Activated naive CD4-positive, alpha-beta T cell treated with anti-CD3 and anti-CD28 coated beads, Interleukin-2, amount 50 U/mL, for 24 hours (primary cell): Measurements from ENCODE around the gene ABCC9.
"Not testable (repeated sequence)": the region's sequence is repeated elsewhere in the genome, so short reads cannot be mapped to it uniquely, and the experiment has no call there.

Experiments
- H3K27ac Mint-ChIP-seq: one replicate; pipeline ENCODE4 v1.8.0; 2021; ENCODE audit warnings: mild to moderate bottlenecking, mixed read lengths
- H3K27me3 Mint-ChIP-seq: one replicate; pipeline ENCODE4 v1.8.0; 2021; ENCODE audit warnings: mixed read lengths
- H3K36me3 Mint-ChIP-seq: one replicate; pipeline ENCODE4 v1.8.0; 2021; ENCODE audit warnings: mixed read lengths
- H3K4me1 Mint-ChIP-seq: one replicate; pipeline ENCODE4 v1.8.0; 2021; ENCODE audit warnings: mixed read lengths
- H3K4me3 Mint-ChIP-seq: one replicate; pipeline ENCODE4 v1.8.0; 2021; ENCODE audit warnings: mild to moderate bottlenecking, mixed read lengths
- H3K9me3 Mint-ChIP-seq: one replicate; pipeline ENCODE4 v1.8.0; 2021; ENCODE audit warnings: mixed read lengths

The ABCC9 gene

DNA sequence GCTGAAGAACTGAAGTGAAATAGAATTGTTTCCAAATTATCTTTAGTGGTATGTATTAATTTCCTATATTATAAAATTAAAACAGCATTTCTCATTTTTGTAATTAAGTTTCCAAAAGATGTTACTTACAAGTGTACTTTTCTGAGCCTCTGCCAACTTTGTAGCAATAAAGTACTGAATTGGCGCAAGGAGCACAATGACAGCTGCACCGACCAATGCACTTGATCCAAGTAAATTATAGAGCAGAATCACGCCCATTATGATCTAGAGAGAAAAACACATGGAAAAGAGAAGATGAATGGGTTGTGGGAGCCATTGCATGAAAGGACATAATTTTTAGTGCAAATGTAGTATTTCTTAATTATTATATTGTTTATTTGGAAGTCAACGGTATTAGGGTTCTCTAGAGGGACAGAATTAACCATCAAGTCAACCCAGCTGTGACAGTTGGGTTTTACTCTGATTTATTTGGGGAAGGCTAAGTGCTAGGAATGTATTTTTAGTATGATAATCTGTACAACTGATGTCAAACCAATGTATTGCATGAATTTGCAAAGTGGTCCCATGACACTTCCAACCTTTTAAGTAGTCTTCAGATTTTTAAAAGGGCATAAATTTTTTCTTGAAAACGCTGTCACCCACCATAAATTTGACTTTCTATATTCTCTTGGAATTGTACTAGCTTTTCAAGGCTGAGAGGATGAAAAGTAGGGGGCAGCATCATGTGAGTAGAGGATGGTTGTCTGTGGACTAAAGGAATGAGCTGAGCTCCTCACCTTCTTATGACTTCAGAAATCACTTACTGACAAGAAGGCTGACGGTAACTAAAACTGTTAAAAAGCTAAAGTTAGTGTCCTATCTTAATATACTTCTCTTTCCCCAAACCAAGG is 33.0 kb downstream of the ABCC9 start:
- H3K9me3 Mint-ChIP-seq: no peaks in the 10 kb centered on the region
- no peaks in the 10 kb centered on the region for H3K36me3 Mint-ChIP-seq
- no peaks in the 10 kb centered on the region for H3K4me1 Mint-ChIP-seq
- H3K4me3 Mint-ChIP-seq: no peak overlapping the region
- H3K27me3 Mint-ChIP-seq: peaks cover 2% of the 10 kb centered on the region
- no peak overlapping the region for H3K27ac Mint-ChIP-seq

DNA sequence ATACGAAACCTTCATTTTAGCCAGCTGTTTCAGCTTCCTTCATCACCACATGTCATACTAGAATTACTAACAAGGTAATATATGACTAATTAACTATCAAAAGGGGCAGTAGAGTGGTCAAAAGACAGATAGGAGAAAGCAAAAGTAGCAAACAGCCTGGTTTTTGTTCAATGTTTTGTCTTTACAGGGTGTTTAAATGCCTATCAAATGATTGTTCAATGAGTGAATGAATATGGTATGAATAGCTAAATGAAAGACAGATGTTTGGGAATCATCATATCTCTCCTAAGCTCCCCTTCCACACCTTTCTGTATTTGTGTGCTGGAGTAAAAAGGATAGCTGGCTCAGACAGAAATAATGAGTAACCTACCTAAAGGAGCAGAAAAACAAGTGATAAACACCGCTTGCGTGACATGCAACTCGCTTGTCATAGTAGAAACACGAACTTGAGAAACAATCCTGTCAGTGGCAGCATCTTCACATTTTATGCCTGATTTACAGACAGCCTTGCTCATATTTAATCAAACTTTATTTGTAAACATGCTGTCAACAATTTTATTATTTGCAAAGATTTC is 34.2 kb downstream of the ABCC9 start:
- Mint-ChIP-seq H3K27ac (no peak overlapping the region), H3K9me3 (no peaks in the 10 kb centered on the region), H3K27me3 (peaks cover 2% of the 10 kb centered on the region), H3K4me1 (no peaks in the 10 kb centered on the region), H3K36me3 (no peaks in the 10 kb centered on the region), H3K4me3 (no peak overlapping the region)

DNA sequence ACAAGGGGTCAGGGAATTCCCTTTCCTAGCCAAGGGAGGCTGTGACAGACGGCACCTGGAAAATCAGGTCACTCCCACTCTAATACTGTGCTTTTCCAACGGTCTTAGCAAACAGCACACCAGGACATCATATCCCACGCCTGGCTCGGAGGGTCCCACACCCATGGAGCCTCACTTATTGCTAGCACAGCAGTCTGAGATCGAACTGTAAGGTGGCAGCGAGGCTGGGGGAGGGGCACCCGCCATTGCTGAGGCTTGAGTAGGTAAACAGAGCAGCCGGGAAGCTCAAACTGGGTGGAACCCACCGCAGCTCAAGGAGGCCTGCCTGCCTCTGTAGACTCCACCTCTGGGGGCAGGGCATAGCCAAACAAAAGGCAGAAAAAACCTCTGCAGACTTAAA is 41.7 kb downstream of the ABCC9 start:
- H3K4me3 Mint-ChIP-seq, H3K9me3 Mint-ChIP-seq, H3K36me3 Mint-ChIP-seq, H3K4me1 Mint-ChIP-seq, H3K27me3 Mint-ChIP-seq, H3K27ac Mint-ChIP-seq: not testable (repeated sequence)

DNA sequence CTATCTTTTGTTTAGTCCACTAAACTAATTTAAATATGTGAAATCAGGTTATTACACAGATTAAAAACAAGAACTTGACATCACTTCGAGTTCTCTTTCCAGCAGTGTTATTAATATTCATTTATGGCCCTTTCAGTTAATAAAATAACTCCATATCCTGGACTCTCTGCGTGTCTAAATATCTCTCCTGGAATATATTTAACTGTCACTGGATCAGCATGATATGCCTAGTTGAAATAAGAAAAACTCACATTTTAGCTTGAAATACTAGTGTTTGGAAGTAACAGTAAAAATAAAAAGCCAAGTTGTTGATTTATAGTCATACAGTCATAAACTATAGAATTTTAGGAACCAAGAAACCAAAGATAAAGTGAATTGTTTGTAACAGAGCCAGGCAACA is 45.6 kb downstream of the ABCC9 start:
- Mint-ChIP-seq H3K27me3 (peaks cover 5% of the 10 kb centered on the region), H3K4me1 (no peaks in the 10 kb centered on the region), H3K4me3 (no peak overlapping the region), H3K27ac (no peak overlapping the region), H3K36me3 (no peaks in the 10 kb centered on the region), H3K9me3 (peaks cover 9% of the 10 kb centered on the region)

DNA sequence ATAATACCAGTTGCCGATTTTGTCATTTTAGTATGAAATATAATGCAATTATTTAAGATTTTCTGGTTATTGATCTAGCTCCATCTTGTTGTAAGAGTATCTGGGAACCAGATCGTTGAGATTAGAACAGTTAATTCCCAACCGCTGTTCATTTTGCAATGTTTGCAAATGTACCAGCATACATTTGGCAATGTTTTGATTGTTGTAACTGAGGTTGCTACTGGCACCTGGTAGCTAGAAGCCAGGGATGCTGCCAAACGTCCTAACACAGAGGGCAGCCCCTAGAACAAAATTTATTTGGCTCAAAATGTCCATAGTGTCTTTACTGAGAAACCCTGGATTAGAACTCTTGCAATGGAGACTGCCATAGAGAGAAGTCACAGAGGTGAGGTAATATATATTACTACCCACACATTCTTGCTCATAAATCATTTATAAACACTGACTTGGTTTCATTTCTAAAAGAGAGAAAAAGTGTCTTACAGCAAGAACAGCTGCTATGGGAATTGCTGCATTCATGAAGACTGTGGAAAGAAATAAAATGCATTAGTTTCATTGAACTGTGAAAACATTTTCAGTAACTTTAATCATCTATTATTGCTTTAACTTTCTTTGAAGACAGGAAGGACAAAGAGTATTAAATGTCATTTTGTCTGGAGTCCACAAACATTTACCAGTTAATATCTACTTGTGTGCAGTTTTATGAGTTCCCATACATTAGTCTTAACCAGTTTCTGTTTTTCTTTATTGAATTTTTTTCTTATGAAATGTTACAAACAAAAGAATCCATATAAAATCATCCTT is 46.2 kb downstream of the ABCC9 start:
- Mint-ChIP-seq H3K36me3 (no peaks in the 10 kb centered on the region), H3K27me3 (peaks cover 2% of the 10 kb centered on the region), H3K4me1 (no peaks in the 10 kb centered on the region), H3K27ac (no peak overlapping the region), H3K4me3 (no peak overlapping the region), H3K9me3 (peaks cover 5% of the 10 kb centered on the region)

DNA sequence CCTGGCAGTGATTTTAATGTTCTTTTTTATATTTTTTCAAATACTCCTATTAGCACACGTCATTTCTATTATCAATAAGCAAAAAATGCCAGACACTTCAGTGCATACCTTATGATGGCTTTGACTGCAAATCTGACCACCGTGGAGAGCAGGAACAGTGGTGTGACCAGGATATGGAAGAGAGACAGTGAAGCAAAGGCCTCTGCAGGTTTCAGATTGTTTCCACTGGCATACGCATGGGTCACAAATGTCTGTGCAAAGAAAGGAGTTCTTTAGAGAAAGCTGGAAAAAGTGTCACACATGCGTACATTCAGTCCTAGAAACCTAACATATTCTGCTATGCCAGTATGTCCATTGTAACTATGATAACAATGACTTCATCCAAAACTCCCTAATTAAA is 47.3 kb downstream of the ABCC9 start:
- H3K27me3 Mint-ChIP-seq: peaks cover 4% of the 10 kb centered on the region
- no peak overlapping the region for H3K27ac Mint-ChIP-seq
- H3K9me3 Mint-ChIP-seq: peaks cover 5% of the 10 kb centered on the region
- no peak overlapping the region for H3K4me3 Mint-ChIP-seq
- H3K4me1 Mint-ChIP-seq: no peaks in the 10 kb centered on the region
- H3K36me3 Mint-ChIP-seq: no peaks in the 10 kb centered on the region

DNA sequence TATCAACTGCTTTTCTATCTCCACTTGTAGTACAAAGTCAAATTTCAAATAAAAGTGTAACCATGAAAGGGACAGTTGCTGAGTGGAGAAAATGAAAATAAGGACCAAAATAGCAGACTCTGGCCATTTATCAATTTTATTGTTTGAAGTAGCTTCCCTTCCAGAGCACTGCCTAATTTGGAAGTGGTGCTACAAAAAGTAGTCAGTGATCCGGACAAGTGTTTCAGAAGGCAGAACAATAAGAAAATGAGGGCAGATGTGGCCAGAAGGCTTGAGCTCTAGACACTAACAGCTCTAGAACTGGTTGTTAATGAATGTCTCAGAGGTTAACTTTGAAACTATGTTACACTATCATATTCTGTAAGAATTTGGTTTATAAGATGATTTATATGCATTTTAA is 48.9 kb downstream of the ABCC9 start:
- Mint-ChIP-seq H3K9me3 (no peaks in the 10 kb centered on the region), H3K4me3 (no peak overlapping the region), H3K36me3 (no peaks in the 10 kb centered on the region), H3K4me1 (no peaks in the 10 kb centered on the region), H3K27ac (no peak overlapping the region), H3K27me3 (peaks cover 4% of the 10 kb centered on the region)

DNA sequence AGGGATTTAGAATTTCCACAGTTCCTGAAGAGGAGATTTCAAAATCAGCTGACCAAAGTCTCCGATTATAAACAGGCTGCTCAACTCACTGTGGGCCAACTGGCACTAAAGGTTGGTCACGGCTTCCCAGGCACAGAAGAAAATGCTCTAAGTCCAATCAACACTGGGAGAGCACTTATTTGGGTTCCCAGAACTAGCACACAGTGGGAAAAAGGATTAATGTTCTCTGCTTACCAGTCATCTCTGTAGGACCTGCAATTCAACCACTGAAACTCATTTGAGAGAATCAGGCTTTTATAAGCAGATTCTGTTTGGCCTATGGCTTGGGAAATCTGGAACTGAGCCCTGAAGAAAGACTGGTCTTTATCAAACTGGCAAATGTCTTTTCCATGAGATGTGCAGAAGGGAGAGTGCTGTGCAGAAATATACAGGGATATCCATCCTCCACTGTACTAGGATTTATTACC is 49.4 kb downstream of the ABCC9 start:
- H3K4me3 Mint-ChIP-seq: no peak overlapping the region
- no peaks in the 10 kb centered on the region for H3K36me3 Mint-ChIP-seq
- H3K9me3 Mint-ChIP-seq: no peaks in the 10 kb centered on the region
- no peaks in the 10 kb centered on the region for H3K4me1 Mint-ChIP-seq
- H3K27me3 Mint-ChIP-seq: peaks cover 6% of the 10 kb centered on the region
- no peak overlapping the region for H3K27ac Mint-ChIP-seq

DNA sequence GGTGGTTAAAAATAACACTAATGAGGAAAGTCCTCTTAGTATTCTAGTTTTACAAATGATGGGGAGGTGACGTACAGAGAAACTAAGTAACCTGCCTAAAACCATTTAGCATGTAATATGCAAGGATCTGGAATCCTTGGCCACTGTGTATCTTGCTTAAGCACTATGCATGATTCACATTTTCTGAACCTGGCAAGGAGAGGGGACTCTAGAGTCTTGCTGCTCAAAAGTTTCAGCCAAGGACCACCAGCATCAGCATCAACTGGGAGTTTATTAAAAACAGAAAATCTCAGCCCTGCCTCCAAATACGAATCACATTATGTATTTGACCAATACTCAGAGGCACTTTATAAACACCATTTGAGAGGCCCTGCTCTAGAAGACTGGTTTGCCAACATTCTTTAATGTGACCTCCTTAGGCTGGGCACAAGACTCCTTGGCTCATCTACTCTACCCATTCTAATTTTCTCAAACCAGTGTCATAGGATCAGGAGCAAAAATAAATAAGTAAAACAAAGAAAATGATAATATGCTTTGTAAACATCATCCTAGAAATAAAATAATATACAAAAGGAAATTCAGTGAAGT is 52.9 kb downstream of the ABCC9 start:
- Mint-ChIP-seq H3K4me1 (no peaks in the 10 kb centered on the region), H3K4me3 (no peak overlapping the region), H3K36me3 (no peaks in the 10 kb centered on the region), H3K9me3 (no peaks in the 10 kb centered on the region), H3K27me3 (peaks cover 4% of the 10 kb centered on the region), H3K27ac (no peak overlapping the region)

DNA sequence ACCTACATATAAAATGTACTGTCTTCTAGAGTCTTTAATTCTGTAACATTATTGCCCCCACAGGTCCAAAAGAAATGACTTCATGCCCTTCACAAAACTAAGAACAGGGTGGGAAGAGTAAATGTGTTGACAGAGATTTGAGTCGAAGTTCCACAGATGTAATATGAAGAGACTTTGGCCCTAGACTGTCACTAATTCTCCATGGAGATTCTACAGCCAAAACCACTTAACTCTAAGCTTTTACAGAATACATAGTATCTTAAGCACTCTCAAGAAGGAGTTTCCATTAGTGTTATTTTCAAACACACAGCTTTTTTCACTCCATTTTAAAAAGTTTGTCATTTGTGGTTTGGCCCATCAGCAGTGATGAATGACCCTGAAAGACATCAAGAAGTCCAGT is 56.3 kb downstream of the ABCC9 start:
- no peaks in the 10 kb centered on the region for H3K36me3 Mint-ChIP-seq
- H3K27me3 Mint-ChIP-seq: peaks cover 7% of the 10 kb centered on the region
- no peak overlapping the region for H3K4me3 Mint-ChIP-seq
- no peaks in the 10 kb centered on the region for H3K4me1 Mint-ChIP-seq
- no peak overlapping the region for H3K27ac Mint-ChIP-seq
- no peaks in the 10 kb centered on the region for H3K9me3 Mint-ChIP-seq

DNA sequence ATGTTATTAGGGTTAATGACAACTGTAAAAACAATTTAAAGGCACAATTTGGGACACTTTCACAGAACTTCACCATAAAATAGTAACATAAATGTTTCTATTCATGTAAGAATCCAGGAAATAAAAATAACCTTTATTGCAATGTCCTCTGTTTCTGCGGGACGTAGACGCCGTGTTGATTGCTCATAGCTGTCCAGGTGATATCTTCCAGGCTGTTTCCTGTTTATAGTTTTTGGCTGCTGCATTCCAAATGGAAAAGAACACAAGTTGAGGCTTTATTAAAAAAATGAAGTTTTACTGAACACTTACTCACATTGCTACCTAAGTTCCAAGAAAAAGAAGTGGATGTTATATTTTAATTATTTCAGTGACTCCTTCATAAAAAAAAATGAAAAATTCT is 58.6 kb downstream of the ABCC9 start:
- H3K9me3 Mint-ChIP-seq: no peaks in the 10 kb centered on the region
- no peaks in the 10 kb centered on the region for H3K36me3 Mint-ChIP-seq
- no peaks in the 10 kb centered on the region for H3K4me1 Mint-ChIP-seq
- H3K4me3 Mint-ChIP-seq: no peak overlapping the region
- peaks cover 5% of the 10 kb centered on the region for H3K27me3 Mint-ChIP-seq
- H3K27ac Mint-ChIP-seq: no peak overlapping the region

DNA sequence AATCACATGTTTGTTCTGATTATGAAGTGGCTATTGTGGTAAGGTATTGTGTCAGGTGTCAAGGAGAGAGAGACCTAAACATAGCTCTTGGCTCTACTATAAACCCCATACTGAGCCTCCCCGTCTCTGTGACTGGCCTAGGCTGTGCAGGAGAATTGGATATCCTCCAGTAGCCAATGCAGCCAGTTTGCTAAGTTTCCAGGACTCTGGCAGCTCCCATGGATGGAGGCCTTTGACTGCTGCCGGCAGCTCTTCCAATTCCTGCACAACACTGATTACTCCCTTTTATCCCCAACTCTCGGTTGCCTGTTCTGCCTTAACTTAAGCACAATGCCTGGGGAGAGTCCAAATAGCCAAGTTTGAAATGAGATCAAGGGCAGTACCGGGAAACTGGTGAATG is 59.3 kb downstream of the ABCC9 start:
- Mint-ChIP-seq H3K27ac (no peak overlapping the region), H3K36me3 (no peaks in the 10 kb centered on the region), H3K4me3 (no peak overlapping the region), H3K9me3 (no peaks in the 10 kb centered on the region), H3K4me1 (no peaks in the 10 kb centered on the region), H3K27me3 (peaks cover 9% of the 10 kb centered on the region)

DNA sequence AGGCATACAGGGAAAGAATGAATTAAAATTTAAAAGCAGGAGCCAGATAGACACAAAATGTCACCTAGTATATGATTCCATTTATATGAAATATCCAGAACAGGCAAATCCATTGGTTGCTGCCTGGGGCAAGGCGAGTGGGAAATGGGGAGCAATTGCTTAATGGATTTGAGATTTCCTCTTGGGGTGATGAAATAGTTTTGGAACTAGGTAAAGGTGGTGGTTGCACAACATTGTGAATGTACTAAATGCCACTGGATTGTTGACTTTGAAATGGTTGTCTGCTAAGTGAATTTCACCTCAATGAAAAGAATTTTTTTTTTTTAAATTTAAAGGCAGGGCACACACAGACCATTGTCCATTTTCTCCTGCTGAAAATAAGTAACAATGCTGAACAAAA is 61.9 kb downstream of the ABCC9 start:
- Mint-ChIP-seq H3K9me3 (no peaks in the 10 kb centered on the region), H3K4me3 (no peak overlapping the region), H3K27ac (no peak overlapping the region), H3K4me1 (no peaks in the 10 kb centered on the region), H3K27me3 (peaks cover 16% of the 10 kb centered on the region), H3K36me3 (no peaks in the 10 kb centered on the region)

DNA sequence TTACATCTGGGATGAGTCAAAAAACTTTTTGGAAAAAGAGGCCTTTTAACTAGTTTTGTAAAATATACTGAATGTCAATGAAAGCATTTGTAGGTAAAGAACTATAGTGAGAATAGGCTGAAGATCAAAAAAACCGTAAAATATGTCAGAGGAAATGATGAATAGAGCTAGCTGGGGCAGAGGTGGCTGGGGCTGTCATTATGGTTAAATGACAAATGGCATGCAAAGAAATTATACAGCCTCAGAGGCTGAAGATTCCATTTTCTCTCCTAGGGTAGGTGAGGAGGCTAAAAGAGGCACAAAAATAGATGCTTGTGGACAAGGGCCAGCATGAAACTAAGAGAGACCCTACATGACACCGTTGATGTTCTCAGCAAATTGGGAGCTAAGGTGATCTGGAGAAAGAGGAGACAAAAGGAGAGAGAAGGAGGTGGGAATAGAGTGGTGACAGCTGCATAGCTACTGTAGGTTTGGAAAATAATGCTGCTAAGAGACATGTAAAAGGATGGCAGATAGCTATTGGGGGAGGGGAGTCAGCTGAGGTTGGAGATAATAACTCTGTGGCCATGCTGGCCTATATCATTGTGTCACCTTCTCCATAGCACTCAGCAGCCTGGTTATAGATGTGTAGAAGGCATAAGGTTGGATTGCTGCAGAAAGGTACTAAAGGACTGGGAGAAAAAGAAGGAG is 63.8 kb downstream of the ABCC9 start:
- H3K4me1 Mint-ChIP-seq: no peaks in the 10 kb centered on the region
- no peaks in the 10 kb centered on the region for H3K9me3 Mint-ChIP-seq
- H3K4me3 Mint-ChIP-seq: no peak overlapping the region
- H3K27ac Mint-ChIP-seq: no peak overlapping the region
- H3K36me3 Mint-ChIP-seq: no peaks in the 10 kb centered on the region
- H3K27me3 Mint-ChIP-seq: peaks cover 13% of the 10 kb centered on the region

DNA sequence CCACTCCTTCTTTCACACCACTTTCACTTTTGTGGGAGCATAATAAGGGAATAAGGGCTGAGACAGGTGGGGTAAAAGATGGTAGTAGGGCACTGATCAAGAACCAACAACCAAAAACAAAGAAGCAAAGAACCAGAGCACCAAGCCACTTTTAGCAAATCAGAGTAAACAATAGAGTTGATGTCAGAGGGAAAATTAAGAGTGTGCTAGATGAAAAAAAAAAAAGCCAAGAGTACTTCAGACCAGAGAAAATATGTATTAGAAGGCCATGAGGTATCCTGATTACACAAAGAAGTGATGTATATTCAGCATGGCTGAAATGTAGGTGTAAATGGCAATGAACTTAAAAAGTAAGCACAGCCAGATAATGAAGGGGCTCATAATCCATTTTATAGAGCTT is 75.4 kb downstream of the ABCC9 start:
- Mint-ChIP-seq H3K4me3 (no peak overlapping the region), H3K36me3 (no peaks in the 10 kb centered on the region), H3K27ac (no peak overlapping the region), H3K4me1 (no peaks in the 10 kb centered on the region), H3K27me3 (peaks cover 3% of the 10 kb centered on the region), H3K9me3 (no peaks in the 10 kb centered on the region)
